GM18498 (cell line): ENCODE data around the gene MICALL1.

Experiments used
- ATAC-seq: cut with Tn5 transposase; IDR thresholded peaks from one replicate; pipeline ENCODE4 v1.9.1; 2021; ENCODE audit warnings: mild to moderate bottlenecking, moderate library complexity; ENCODE audit not compliant: unreplicated experiment

The MICALL1 gene

GRCh38 chr22:37982151-37982785 lies 76.2 kb downstream of the MICALL1 start:
- ATAC-seq = no peak

GRCh38 chr22:37982938-37983859 lies 77.1 kb downstream of the MICALL1 start:
- ATAC-seq = no peak

- no peak for ATAC-seq
These were observed 78.0 kb downstream of the MICALL1 start, which contains the start of gene SOX10 for GRCh38 chr22:37983860-37984791. Gene SOX10, minus strand, starts transcription at chr22:37984555. Its CDS starts 771 bp downstream, at chr22:37983784.

- no peak for ATAC-seq
These were observed 79.0 kb downstream of the MICALL1 start for GRCh38 chr22:37985050-37985585.

GRCh38 chr22:37985751-37986281 lies 79.7 kb downstream of the MICALL1 start:
- no peak for ATAC-seq

- ATAC-seq = no peak
These were observed 80.3 kb downstream of the MICALL1 start for GRCh38 chr22:37986371-37986770.

GRCh38 chr22:37989146-37990045 lies 83.3 kb downstream of the MICALL1 start:
- ATAC-seq = no peak

- no peak for ATAC-seq
These were observed 84.2 kb downstream of the MICALL1 start for GRCh38 chr22:37990301-37990700.

GRCh38 chr22:37990862-37991261 lies 84.8 kb downstream of the MICALL1 start:
- ATAC-seq = no peak

- no peak for ATAC-seq
These were observed 85.8 kb downstream of the MICALL1 start for GRCh38 chr22:37991731-37992442.
